IPS-NIHi7 (cell line): Measurements from ENCODE around the gene RAB25.

Source experiments
- DNase-seq: peaks from one replicate; pipeline ENCODE4 v3.0.0; 2012; ENCODE audit warnings: mixed read lengths; ENCODE audit errors: extremely low spot score

The RAB25 gene

DNA sequence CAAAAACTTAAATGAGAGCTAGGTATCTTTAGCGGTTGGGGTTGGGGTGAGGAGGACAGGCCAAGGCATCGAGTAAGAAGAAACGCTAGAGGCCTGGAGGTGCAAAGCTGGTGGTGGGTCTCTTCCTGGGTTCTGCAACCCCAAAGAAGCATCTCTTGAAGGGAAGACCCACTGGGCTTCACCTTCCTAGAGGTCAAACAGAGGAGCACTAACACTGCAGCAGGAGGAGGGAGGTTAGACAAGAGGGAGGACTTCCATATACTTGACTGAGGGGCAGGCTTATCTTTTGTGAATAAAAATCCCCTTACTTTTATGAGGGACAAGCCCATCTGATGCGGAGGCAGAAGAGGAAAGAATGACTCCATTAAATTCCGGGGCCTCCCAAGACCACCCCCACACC is 18.8 kb downstream of the RAB25 start:
- DNase-seq, result no peak

DNA sequence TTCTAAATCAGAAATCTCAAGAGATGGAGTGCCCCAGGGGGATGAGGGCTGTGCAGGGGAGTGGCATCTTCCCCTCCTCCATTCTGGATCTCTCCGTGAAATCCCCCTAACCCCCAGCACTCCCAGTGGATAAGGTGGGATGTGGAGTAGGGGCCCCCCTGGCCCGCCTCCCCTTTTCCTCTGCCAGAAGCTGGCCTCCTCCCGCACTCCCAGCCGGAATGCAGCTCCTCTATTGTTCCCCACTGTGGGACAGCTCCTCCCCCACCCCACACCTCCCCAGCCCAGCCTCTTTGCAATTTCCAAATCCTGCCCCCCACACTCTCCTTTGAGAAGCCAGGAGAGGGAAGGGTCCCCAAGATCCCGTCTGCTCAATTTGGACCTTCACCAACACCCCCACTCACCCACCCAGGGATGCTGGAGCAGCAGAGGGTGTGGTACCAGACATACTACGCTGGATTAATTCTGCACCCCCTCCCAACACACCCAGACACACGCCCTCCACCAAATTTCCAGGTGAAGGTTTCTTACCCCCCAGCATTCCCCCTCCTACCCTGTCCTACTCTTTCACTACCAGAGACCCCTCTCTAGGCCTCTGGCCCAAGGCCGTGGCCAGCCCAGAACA is 19.4 kb downstream of the RAB25 start:
- no peak for DNase-seq

DNA sequence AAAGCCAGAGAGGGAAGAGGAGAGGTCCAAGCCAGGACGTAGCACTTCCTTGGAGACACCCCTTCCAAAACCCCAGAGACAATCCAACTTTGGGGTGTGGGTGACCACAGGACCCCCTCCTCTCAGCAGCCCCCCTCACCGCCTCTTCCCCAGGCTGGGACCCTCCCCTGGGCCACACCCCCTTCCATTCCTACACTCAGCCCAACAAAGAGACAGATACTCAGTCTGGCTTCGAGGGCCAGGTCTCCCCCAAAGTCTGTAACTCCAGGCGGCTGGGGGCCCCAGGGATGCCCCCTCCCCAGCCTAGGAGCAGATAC is 19.9 kb downstream of the RAB25 start:
- no peak for DNase-seq

GRCh38 chr1:156081180-156081916 is 20.4 kb downstream of the RAB25 start:
- DNase-seq, result no peak

GRCh38 chr1:156081917-156082308 is 21.0 kb downstream of the RAB25 start:
- DNase-seq, result no peak

GRCh38 chr1:156082309-156083091 is 21.5 kb downstream of the RAB25 start, which contains the start of gene MEX3A:
MEX3A (minus strand) TSS chr1:156082465; CDS start chr1:156081998, 467 bp downstream.
- DNase-seq, result peak; percentile 86

DNA sequence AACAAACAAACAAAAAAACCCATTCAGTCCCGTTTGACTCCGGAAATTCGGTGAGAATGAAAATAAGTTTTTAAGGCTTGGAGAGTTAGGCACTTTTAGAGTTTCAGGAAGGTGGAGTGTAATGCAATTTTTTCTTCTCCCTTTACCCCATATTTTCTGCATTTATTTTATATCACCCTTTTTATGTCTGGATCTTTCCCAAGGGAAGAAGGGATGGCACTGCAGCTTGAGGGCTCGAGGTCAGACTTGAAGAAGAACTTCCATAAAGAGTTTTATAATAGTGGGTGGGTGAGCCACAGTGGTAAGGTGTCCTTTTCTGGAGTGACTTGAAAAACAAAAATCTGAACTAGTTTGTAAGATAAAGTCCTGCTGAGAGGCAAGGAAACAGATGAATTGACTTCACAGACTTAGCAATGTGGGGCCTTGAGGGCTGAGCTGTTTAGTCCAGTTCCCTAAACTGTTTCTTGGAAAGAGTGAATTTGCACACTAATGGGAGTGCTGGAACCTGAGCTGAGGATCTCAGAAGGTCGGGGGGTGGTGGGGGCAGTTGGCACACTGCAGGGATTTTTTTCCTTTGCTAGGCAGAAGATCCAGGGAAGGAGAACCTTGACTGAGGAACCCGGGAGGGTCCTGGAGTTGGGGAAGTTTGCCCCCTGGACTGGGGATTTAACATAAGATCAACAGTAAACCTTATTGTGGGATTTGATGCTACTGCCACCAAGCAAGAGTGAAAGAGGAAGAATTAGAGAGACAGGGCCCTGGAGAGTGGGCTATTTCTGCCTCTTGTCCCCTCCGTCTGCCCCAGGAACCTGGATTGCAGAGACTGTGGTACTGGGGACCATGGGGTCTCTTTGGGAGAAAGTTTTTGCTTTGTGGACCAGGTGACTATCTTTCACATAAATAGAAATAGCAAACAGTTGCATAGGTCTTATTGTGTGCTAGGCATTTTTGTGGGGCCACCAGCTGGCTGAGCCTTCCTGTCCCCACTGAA is 23.1 kb downstream of the RAB25 start:
- DNase-seq, result no peak

GRCh38 chr1:156086256-156086662 is 25.3 kb downstream of the RAB25 start:
- no peak for DNase-seq

DNA sequence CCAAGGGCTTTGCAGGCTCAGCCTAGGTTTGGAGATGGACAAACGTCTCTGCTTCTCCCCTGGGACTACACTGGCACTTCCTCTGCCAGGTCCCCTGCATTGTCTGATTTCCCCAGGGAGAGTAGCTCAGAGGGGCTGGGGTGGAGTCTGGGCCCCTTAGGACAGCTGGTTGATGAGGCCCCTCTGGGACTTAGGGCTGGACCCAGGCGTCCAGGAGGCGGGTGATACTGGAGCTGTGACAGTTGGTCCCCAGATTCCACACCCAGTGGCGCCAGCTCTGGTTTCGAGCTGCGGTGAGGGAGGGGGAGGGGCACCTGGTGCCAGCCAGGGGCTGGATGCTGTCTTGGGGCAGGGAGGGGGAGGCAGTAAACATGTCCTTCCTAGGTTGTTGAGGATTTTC is 28.7 kb downstream of the RAB25 start:
- DNase-seq, result no peak

- DNase-seq, result no peak
Measured at GRCh38 chr1:156090138-156090839, 29.3 kb downstream of the RAB25 start.

DNA sequence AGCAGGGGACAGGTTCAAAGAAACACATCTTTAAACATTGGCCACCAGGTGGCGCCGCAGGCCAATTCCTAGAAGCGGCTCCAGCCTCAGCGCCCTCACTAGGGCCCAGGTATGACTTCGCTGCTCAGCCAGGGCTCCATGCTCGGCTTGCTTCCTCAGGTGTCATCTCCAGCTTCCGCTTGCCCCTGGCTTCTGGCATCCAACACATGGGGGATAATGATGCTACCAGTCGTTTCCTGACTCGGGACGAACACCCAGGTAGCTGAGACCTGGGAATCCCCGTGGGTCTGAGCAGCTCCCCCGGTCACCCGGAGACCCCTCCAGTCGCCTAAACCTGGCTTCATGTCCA is 29.9 kb downstream of the RAB25 start:
- peak; percentile 87 for DNase-seq

- no peak for DNase-seq
Measured at GRCh38 chr1:156091610-156092009, 30.6 kb downstream of the RAB25 start.

DNA sequence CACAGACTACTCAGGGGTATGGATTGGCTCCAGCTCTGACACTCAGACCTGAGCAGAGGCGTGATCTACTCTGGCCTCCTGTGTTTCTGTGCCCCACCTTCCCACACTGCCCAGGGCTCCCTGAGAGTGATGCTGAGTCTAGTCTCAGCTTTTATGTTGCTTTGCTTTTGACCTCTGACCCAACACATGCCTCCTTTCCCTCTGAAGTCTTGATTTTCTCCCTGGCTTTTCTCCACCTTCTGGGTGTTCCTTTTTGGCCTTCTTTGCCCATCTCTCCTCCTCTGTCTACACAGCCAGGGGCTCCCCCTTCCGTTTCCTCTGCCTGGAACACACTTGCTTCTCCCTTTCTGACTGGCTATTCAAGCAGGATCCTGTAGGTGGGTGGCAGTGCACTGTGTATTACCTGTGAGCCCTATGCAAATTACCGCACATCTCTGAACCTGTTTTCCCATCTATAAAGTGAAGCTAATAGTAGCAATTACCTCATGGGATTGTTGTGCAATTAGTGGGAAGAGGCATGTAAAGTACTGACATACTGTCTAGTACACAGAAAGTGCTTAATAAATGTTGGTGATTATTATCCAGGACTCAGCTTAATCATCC is 35.0 kb downstream of the RAB25 start:
- DNase-seq, result no peak

DNA sequence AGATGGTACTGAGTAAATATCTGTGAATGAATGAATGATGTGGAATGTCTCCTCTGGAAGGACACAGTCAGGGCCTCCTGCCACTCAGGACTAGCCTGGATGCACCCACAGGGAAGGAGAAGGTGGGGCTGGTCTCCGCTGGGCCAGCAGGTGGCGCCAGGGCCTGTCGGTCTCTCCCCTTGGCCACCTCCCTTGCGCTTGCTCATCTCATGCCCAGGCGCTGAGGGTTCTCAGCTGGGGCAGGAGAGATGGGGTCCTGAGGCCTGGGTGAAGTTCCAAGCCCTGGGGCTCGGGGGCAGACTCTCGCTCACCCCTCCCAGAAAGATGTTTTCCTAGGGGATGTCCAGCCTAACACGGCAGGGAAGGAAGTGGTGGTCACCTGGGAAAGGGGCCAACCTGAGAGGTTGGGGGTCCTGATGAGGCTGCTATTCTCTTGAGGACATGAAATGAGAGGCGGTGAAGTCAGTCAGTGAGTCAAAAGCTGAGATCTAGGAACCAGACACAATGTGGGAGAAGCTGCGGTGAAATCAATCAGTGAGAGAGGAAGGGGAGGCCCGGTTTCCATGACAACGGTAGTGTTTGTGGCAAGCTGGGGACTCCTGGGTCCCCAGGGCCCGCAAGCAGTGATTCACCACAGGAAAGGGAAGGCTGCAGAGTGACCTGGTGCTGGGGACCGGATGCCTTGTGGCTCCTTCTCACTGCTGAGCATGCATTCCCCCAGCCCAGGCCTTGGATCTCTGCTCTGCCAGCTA is 35.9 kb downstream of the RAB25 start:
- DNase-seq, result peak; percentile 85

DNA sequence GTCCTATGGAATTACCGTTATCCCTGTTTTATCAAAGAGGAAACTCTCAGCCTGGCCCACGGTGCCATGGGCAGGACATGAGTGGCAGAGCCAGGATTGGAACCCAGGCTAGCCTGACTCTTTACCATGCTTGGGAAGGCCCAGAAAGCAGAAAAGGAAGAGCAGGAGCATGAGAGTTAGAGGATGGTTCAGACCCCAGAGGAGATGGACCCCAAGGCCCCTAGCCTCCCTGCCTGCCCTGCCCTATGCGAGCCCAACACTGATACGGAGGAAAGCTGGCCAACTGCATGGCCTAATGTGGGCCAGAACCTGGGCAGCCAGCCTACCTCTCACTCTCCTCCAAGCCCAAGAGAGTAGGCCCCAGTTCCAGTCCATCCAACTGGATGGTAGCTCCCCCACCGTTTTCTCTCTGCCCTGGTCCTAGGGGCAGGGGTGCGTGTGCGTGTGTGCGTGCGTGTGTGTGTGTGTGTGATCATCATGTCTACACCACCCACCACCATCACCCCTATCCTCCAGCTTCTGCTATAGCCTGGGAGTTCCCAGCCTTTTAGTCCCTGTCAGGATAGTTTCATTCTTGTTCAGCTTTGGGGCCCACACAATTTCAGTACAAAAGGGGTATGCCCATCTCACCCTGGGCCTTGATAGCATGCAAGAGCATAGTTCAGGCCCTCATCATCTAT is 36.7 kb downstream of the RAB25 start:
- DNase-seq, result no peak

- DNase-seq, result no peak
Measured at GRCh38 chr1:156098784-156099183, 37.8 kb downstream of the RAB25 start.

GRCh38 chr1:156099282-156099681 is 38.3 kb downstream of the RAB25 start:
- DNase-seq, result no peak

DNA sequence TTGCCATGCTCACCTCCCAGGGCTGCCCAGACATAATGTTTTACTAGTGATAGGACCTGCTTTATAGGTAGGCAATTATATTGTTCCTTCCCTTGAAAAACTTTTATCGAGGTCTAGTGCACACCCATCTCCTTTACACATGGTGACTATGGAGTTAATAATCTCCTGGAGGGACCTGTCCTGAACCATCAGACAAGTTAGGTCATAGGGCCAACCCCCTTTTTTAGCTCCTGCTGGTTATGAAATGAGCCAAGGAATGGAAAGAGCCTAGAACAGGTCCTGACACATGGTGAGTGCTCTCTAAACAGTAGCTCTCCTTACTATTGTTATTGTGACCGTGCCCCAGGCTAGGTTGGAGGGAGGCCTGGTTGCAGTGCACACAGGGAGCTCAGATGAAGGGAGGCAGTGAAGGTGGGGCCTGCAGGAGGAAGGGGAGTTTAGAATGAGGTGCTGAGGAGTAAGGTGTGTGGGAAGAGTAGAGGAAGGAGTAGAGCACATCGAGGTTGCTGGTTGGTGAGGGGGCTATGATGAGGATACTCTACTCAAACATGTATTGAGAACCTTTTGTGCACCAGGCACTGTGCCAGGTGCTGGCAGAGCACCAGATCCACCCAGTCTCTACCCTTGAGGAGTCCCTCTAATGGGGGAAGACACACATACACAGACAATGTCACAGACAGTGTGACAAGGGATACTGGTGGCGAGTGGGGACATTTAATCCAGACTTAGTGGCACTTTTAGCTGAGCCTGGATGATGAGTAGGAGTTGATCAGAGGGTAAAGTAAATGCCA is 39.4 kb downstream of the RAB25 start:
- no peak for DNase-seq

DNA sequence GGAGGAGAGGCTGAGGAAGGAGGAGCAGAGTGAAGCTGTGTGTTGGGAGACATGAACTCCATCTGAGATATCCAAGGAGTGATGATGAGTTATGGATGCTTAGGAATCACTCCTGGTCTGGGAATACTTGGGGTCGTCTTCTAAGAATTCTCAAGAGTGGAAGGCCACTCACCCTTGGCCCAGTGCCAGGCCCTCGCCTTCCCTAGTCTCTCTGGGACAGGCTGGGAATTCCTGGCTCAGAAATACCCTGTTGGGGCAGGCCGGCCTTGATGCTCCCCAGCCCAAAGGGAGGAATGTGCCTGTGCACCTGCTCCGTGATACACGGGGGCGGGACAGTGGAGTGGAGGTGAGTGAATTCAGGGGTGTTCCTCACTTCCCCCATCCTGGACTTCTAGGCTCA is 40.9 kb downstream of the RAB25 start:
- no peak for DNase-seq
